ENCODE data around the gene MAGOHB.
"Not testable (repeated sequence)": the region's sequence is repeated elsewhere in the genome, so short reads cannot be mapped to it uniquely, and the experiment has no call there.

Gene MAGOHB

DNA sequence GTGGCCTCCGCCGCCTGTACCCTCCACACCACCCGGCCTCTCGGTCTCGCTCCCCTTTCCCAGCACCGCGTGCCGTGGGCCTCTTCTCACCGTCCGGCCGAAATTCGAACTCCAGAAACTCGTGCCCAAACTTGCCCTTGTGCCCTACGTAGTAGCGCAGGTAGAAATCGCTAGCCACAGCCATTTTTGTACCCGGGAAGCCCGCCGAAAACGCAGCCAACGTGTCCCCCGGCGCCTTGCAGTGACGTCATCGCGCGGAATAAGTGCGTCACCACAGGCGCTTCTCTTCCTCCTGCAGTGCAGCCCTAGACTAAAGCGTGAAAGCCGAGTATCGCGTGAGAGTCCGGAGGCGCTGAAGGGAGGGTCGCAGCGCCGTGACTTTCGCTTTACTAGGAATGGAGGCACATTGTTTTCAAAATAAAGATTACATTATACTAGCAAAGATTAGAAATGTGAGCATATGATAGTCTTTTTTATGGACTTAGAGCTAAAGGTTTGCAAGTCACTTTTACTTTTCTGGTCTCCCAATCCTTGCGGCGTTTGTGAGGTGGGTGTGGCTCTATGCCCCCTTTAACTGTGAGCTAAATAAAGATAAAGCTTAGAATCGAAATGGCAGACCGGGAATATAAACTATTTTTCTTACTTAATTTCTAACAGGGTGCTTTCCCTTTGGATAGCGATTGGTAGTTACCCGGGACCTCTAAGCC is at the start of gene MAGOHB:
TSS of gene MAGOHB (minus strand) at position 261 of the 707 bp plus-strand sequence. CDS start at position 184, 77 bp downstream.
- no peaks in the 10 kb centered on the region; the same call in 1 of the 2 replicates for H3K36me3 ChIP-seq (ENCODE audit: control insufficient read depth, insufficient read depth, low read length)
- no peaks in the 10 kb centered on the region for H3K27me3 ChIP-seq (replicated peaks; ENCODE audit: control insufficient read depth, insufficient read depth, low read length)
- DNase-seq (ENCODE audit: extremely low read depth, insufficient read length), result peak; percentile 97
- H3K4me3 ChIP-seq (replicated peaks; ENCODE audit: low read depth, low read length), result peak within 1 kb of the TSS; percentile 94
- TF ChIP-seq, protein P1, sequence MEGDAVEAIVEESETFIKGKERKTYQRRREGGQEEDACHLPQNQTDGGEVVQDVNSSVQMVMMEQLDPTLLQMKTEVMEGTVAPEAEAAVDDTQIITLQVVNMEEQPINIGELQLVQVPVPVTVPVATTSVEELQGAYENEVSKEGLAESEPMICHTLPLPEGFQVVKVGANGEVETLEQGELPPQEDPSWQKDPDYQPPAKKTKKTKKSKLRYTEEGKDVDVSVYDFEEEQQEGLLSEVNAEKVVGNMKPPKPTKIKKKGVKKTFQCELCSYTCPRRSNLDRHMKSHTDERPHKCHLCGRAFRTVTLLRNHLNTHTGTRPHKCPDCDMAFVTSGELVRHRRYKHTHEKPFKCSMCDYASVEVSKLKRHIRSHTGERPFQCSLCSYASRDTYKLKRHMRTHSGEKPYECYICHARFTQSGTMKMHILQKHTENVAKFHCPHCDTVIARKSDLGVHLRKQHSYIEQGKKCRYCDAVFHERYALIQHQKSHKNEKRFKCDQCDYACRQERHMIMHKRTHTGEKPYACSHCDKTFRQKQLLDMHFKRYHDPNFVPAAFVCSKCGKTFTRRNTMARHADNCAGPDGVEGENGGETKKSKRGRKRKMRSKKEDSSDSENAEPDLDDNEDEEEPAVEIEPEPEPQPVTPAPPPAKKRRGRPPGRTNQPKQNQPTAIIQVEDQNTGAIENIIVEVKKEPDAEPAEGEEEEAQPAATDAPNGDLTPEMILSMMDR (IDR thresholded peaks at IDR 0.05; ENCODE audit: insufficient read depth, low read length, poor library complexity, severe bottlenecking), result no peak

DNA sequence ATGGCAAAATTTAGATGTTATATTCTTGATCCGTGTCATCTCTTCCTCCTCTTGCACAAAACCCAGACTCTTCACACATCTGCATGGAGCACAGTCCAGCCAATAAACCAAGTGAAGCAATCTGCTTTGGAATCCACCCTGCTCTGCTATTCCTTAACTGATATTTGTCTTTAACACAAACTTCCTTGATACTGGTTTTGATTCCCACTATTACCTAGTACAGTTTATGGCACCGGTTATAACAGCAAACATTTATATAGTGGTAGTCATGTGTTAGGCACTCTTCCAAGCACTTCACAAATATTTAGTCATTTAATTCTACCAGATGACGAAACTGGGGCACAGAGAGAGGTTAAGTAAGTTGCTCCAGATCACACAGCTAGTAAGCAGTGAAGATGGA is 47.9 kb upstream of the MAGOHB start:
- Histone ChIP-seq H3K36me3 (ENCODE audit: control insufficient read depth, insufficient read depth, low read length) (no peaks in the 10 kb centered on the region), H3K27me3 (replicated peaks; ENCODE audit: control insufficient read depth, insufficient read depth, low read length) (no peaks in the 10 kb centered on the region), H3K4me3 (replicated peaks; ENCODE audit: low read depth, low read length) (no peak overlapping the region)
- DNase-seq (ENCODE audit: extremely low read depth, insufficient read length), result no peak
- TF ChIP-seq, protein P1 (IDR thresholded peaks at IDR 0.05; ENCODE audit: insufficient read depth, low read length, poor library complexity, severe bottlenecking), result no peak

DNA sequence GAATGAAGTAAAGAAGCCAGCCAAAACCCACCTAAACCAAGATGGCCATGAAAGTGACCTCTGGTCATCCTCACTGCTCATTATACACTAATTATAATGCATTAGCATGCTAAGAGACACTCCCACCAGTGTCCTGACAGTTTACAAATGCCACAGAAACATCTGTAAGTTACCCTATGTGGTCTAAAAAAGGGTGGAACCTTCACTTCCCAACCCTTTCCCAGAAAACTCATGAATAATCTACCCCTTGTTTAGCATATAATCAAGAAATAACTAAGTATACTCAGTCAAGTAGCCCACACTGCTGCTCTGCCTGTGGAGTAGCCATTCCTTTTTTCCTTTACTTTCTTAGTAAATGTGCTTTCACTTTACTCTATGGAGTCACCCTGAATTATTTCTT is 40.6 kb upstream of the MAGOHB start:
- TF ChIP-seq, protein P1 (IDR thresholded peaks at IDR 0.05; ENCODE audit: insufficient read depth, low read length, poor library complexity, severe bottlenecking), result no peak
- no peaks in the 10 kb centered on the region for H3K36me3 ChIP-seq (ENCODE audit: control insufficient read depth, insufficient read depth, low read length)
- H3K27me3 ChIP-seq (replicated peaks; ENCODE audit: control insufficient read depth, insufficient read depth, low read length), result no peaks in the 10 kb centered on the region
- no peak for DNase-seq (ENCODE audit: extremely low read depth, insufficient read length)
- H3K4me3 ChIP-seq (replicated peaks; ENCODE audit: low read depth, low read length), result no peak overlapping the region

DNA sequence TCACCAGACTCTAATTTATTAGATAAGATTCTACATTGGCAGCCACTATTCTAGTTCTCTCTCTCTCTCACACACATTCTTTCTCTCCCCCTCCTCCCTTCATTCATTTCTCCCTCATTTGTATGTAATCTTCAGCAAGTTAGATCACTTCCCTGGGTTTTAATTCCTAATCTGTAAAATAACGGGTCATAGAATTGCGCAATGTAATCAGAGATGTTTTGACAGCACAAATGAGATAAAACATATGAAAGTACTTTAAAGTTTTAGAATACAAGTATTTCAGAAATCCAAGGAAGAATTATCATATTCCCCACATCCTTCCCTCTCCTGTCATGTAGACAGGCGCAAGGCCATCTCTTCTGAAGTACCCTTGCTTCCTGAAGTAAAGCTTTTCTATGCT is 38.8 kb upstream of the MAGOHB start:
- DNase-seq (ENCODE audit: extremely low read depth, insufficient read length), result no peak
- Histone ChIP-seq H3K27me3 (replicated peaks; ENCODE audit: control insufficient read depth, insufficient read depth, low read length) (no peaks in the 10 kb centered on the region), H3K36me3 (ENCODE audit: control insufficient read depth, insufficient read depth, low read length) (no peaks in the 10 kb centered on the region), H3K4me3 (replicated peaks; ENCODE audit: low read depth, low read length) (no peak overlapping the region)
- TF ChIP-seq, protein P1 (IDR thresholded peaks at IDR 0.05; ENCODE audit: insufficient read depth, low read length, poor library complexity, severe bottlenecking), result no peak

DNA sequence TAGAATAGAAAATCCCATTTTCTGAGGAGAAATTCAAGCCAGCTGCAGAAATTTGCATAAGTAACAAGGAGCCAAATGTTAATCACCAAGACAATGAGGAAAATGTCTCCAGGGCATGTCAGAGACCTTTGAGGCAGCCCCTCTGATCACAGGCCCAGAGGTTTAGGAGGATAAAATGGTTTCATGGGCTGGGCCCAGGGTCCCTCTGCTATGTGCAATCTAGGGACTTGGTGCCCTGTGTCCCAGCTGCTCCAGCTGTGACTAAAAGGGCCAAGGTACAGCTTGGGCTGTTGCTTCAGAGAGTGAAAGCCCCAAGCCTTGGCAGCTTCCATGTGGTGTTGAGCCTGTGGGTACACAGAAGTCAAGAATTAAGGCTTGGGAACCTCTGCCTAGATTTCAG is 33.2 kb upstream of the MAGOHB start:
- H3K36me3 ChIP-seq (ENCODE audit: control insufficient read depth, insufficient read depth, low read length); H3K27me3 ChIP-seq (replicated peaks; ENCODE audit: control insufficient read depth, insufficient read depth, low read length); DNase-seq (ENCODE audit: extremely low read depth, insufficient read length); H3K4me3 ChIP-seq (replicated peaks; ENCODE audit: low read depth, low read length): not testable (repeated sequence)

DNA sequence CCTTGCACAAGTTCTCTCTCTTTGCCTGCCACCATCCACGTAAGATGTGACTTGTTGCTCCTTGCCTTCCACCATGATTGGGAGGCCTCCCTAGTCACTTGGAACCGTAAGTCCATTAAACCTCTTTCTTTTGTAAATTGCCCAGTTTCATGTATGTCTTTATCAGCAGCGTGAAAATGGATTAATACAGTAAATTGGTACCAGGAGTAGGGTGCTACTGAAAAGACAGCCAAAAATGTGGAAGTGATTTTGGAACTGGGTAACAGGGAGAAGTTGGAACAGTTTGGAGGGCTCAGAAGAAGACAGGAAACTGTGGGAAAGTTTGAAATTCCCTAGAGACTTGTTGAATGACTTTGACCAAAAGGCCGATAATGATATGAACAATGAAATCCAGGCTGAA is 32.5 kb upstream of the MAGOHB start:
- Histone ChIP-seq H3K4me3 (replicated peaks; ENCODE audit: low read depth, low read length) (no peak overlapping the region), H3K27me3 (replicated peaks; ENCODE audit: control insufficient read depth, insufficient read depth, low read length) (no peaks in the 10 kb centered on the region), H3K36me3 (ENCODE audit: control insufficient read depth, insufficient read depth, low read length) (no peaks in the 10 kb centered on the region)
- no peak for DNase-seq (ENCODE audit: extremely low read depth, insufficient read length)
- TF ChIP-seq, protein P1 (IDR thresholded peaks at IDR 0.05; ENCODE audit: insufficient read depth, low read length, poor library complexity, severe bottlenecking), result no peak
